Activated CD8-positive, alpha-beta memory T cell treated with anti-CD3 and anti-CD28 coated beads for 24 hours (primary cell): ENCODE data around the gene PGAM1.
A peak's percentile ranks its signal among the peaks of the same experiment; 100 is the strongest.
"Not testable (repeated sequence)": the region's sequence is repeated elsewhere in the genome, so short reads cannot be mapped to it uniquely, and the experiment has no call there.

Source experiments
- DNase-seq: peaks from one replicate; pipeline ENCODE4 v3.0.0-alpha.2; 2020

The PGAM1 gene

DNA sequence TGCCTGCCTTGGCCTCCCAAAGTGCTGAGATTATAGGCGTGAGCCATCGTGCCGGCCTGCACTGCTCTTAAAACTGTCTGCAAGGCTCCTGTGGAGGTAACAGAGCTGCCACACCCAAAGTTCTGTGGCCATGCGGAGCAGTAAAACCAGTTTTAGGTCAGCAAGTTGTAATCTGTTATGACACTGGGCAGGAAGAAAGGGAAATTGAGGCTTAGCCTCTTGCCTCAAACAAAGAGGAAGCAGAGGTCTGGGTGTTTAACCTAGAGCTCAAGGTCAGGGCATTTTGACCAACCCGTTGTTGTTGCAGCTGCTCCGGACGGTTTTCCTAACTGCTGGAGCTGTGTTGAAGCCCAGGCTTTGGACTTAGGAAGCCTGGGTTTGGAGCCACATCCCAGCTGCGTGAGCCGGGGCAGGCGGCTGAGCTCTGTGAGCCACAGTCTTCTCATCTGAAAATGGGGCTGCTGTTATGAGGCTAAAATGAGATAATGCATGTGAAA, 17.4 kb upstream of the PGAM1 start:
- DNase-seq, result no peak

DNA sequence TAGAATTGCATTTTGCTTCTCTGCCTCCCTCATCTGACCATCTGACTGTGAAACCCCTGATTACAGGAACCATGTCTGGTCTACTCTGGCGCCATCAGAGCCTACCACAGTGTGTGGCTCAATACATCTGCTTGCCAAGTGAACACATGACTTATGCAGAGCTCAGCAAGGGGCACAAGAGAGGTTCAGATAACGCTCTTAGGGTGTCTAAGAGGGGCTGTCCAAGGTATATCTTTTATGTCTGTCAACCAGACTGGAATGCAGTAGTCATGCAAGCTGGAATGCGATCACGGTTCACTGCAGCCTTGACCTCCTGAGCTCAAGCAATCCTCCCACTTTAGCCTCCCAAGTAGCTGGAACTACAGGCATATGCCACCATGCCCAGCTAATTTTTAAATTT, 14.6 kb upstream of the PGAM1 start:
- no peak for DNase-seq

DNA sequence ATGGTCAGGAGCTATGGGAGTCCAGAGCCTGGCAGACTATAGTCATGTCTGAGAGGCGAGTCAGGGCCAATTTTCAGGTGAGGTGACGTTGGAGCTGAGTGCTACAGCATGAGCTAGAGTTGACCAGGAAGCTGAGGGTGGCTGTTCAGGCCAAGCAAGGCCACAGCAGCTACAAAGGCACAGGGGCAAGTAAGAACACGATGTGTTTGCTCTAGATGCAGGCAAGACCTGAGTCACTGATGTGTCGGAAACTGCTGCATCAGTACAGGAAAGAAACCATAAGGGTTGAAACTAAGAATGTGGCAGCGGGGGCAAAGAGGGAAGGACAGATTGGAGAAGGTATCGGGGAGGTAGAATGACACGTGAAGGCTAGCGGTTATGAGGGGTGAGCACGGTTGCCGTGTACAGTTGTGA, 13.1 kb upstream of the PGAM1 start:
- DNase-seq, result peak; percentile 78

DNA sequence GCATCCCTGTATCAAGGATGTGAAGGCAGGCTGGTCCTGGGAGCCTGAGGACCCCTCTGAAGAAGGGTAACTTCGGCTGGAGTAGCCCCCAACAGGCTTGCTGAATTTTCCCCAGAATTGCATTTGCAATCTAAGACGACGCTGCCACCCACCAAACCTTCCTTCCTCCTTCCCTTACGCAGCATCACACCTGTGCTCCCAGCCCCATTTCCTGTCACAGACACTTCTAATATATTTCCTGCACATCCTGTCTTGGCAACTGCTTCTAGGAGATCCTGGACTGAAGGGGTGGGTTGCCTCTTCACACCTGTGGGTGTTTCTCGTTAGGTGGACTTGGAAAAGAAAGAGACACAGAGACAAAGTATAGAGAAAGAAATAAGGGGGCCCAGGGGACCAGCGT, 9.4 kb upstream of the PGAM1 start:
- no peak for DNase-seq

DNA sequence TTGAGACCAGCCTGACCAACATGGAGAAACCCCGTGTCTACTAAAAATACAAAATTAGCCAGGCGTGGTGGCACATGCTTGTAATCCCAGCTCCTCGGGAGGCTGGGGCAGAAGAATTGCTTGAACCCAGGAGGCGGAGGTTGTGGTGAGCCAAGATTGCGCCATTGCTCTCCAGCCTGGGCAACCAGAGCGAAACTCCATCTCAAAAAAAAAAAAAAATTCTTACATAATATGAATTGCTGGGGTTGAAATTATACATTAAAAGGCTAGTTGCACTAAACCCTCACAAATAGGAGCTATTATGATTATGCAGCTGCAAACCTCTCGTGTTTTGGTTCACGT, 2.3 kb upstream of the PGAM1 start:
- DNase-seq, result not testable (repeated sequence)

DNA sequence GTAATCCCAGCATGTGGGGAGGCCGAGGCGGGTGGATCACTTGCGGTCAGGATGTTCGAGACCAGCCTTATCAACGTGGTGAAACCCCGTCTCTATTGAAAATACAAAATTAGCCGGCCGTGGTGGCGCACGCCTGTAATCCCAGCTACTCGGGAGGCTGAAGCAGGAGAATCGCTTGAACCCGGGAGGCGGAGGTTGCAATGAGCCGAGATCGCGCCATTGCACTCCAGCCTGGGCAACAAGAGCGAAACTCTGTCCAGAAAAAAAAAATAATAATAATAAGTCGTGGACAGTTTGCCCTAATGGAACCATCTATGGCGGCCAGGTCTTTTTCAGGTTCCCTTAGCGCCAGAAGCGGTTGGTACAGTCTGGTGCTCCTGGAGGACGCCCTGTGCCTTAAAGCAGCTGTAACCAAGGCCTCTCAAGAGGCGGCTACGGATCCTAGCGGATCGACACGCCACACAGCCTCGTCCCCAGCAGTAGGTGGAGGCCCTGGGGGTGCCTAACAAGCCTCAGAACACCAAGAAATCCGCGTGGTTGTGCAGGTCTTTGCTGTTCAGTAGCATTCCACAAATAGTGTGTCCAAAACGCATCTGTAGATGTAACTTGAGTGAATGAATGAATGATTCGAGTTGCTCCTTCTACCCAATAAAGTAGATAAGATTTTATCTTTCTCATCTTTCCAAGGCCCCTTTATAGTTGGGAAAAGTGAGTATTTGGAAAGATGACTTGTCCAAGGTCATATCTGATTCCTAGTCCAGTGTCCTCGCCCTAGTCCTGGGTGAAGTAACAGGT, 982 bp downstream of the PGAM1 start:
- peak; percentile 68 for DNase-seq

DNA sequence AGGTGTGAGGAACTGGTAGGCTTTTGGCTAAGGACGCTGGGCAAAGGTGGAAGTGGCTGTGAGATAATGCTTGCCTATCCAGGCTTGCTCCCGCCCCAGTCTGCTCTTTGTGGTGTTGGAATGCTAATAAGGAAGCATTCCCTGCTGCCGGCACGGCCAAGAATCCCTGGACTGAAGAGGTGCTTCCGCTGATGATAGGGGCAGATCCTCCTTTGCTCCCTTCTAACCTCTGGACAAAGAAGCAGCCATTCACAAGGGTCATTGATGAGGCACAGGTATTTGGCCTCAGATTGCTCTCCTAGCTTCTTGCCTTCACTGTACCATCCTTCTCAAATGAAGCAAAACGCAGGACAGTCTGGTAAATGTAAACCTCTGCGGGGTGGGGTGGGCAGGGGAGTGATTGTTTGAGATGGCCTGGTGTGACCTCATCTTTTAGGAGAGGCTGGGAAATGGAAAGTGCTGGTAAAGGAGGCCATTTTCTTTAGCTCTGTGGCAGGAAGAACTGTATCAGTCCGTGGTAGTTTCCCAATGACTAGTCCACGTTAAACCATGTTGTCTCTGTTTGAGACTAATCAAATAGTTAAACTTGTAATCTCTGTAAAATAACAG, 1.7 kb downstream of the PGAM1 start:
- DNase-seq, result no peak

DNA sequence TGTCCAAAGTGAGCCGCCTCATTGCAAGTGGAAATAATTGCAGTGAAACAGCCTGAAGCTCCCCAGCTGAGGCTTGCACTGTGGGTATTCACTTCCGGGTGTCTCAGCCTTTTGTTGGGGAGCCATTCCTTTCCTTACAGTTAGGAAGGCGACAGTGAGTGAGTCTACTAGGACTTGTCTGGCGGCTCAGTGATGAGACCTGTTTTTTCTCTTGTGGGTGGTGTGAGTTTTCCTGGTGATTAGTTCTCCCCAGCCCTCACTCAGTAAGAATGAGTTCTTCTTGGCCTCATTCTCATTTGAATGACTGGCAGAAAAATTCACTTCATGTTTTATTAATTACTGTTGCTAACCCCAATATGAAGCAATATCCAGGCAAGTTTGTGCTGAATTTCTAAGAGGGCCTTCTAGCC, 2.6 kb downstream of the PGAM1 start:
- no peak for DNase-seq

DNA sequence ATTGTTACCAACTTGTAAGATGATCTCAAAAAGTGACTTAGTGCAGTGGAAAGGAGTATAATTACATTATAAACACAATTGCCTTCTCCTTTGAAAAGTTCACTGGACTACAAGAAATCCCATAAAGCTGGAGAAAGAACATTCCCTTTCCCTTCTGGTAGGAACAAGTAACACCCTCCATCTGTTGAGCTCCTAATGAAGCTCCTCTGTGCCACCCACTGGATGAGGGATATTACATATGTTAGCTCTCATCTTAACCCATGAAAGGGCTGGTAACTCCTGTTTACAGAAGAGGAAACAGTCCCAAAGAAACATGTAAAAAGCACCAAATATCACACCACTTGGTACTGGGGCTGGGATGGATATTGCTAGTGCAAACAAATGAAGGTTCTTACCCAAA, 8.1 kb downstream of the PGAM1 start:
- no peak for DNase-seq

DNA sequence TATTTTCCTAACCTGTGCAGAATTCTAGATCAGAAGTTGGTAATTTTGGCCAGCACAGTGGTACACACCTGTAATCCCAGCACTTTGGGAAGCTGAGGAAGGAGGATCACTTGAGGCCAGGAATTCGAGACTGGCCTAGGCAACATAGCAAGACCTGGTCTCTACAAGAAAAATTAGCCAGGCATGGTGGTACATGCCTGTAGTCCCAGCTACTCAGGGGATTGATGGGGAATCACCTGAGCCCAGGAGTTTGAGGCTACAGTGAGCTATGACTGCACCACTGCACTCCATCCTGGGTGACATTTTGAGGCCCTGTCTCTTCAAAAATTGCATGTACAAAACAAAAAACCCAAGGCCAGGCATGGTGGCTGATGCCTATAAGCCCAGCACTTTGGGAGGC, 8.6 kb downstream of the PGAM1 start:
- no peak for DNase-seq

DNA sequence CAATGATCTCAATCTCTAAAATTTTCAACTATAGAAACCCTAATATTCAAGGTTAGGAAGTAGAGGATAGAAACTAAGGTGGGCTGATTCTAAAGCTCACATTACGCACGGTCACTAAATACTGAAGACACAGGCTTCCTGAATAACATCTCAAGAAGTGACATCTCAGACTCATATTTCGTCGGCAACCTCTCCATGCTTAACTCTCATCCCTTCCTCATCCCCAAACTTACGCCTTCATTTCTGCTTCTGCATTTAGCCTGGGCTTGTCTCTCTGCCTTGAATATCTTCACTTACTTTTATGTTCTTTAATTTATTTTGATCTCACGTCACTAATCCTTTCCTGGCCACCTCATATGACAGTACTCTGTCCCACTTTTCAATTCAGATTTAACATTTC, 9.2 kb downstream of the PGAM1 start:
- DNase-seq, result no peak

DNA sequence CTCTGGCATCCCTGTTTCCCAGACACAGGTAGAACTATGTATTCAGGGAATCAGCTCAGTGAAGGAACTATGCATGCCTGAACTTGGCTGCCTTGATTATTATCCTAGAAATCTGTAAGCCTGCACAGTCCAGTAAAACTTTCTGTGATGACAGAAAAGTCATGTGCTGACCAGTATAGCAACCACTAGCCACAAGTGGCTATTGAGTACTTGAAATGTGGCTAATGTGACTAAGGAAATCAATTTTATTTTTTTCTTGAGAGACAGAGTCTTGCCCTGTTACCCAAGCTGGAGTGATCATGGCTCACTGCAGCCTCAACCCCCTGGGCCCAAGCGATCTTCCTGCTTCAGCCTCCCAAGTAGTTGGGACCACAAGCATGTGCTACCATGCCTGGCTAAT, 16.3 kb downstream of the PGAM1 start:
- DNase-seq, result no peak

DNA sequence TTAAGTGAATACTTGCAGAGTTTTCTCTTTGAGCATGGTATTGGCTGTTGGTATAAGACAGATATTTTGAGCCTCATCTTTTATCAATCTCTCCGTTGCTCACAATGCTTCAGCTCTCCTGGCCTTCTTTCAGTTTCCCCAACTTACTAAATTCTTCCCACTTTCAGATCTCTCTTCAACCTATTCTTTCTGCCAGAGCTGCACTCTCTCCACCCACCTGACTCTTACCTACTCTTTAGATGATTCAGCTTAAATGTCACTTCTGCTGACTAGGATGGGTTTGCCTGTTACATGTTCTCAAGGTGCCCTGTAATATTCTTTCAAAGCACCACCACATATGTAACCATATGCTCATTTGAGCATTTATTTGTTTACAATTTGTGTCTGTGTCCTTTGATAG, 18.2 kb downstream of the PGAM1 start:
- DNase-seq, result no peak

DNA sequence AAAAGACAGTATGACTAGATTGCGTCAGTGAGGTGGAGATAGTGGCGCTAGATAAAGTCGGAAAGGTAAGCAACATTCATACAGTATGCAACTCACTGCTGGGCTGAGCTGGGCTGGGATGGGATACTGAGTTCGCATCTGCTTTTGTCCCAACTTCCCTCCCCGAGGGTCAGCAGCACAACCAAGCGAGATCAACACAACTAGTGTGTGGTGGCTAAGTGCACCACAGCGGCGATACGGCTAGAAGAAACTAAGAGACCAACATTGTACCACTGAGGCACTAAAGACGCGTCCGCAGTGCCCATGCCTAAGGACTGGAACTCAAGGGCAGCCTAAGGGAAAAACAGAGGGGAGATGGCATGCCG, 19.3 kb downstream of the PGAM1 start:
- no peak for DNase-seq

DNA sequence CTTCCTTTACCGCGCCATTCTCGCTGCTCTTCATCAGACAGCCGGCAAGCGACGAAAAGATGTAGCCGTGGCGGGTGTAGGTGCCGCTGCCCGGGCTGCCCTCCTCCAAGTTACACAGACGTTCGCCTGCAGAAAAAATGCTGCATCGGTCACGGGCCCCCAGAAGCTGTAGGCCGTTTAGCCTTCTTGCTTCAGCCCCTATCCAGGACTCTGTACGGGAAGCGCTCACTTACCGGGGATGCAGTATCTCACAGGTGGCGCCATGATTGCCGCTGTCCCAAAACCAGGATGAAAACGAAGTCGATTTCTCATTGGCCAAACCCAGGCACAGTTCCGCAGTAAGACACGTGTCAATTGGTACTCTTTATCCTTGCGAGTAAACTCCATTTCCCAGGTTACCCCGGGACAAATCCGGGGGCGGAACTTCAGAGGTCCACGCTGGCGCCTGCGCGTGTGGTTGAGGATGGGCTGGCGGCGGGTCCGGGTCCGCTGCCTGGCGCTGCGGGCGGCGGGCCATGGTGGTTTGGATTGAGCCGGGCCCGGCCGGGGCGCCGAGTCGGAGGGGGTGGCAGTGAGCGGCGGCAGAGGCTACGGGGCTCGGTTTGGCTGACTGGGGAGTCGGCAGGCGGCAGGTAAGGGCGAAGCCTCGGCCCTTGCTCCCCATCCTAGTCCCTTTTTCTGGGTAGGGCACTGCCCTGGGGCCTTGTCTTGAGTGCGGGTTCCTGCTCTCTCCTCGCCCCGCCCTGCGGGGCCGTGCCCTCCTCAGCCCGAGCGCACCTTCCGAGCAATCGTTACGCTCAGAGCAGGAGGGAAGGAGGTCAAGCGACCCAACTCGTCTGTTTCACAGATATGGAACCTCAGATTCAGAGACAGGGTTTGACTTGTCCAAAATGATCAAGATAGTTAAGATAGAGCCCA, 20.0 kb downstream of the PGAM1 start, which contains the start of the genes EXOSC1 and ZDHHC16:
TSS of gene EXOSC1 (minus strand) at position 285 of the 918 bp plus-strand sequence. CDS start at position 264, 21 bp downstream.
TSS of gene ZDHHC16 (plus strand) at position 454 of the 918 bp plus-strand sequence. CDS start 5,501 bp downstream, outside the sequence.
- peak; percentile 93 for DNase-seq

DNA sequence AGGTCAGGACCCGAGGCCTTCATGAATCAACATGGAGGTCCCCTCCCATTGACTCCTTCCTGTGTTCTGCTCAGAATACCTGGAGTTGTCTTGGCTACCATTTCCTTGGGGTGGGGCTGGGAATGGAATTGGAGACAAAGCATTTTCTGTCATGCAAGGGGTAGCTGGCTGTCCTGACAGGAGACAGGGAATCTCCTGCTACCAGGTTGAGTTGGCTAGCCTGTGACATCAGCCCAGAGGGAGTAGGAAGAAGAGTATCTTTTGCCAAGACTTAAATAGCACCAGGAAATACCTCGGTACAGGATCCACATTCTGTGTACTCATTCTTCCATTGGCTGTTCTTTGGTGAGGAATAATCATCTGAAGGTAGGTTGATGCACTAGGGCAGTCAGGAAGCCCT, 24.8 kb downstream of the PGAM1 start:
- no peak for DNase-seq

DNA sequence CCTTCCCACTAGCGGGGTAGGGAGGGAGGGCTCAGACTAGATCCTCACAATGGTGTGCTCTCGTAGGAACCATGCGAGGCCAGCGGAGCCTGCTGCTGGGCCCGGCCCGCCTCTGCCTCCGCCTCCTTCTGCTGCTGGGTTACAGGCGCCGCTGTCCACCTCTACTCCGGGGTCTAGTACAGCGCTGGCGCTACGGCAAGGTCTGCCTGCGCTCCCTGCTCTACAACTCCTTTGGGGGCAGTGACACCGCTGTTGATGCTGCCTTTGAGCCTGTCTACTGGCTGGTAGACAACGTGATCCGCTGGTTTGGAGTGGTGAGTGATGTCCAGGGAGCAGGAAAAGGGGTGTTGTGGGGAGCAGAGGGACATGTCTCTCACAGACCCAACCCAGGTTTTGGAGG, 25.6 kb downstream of the PGAM1 start:
- DNase-seq, result no peak

DNA sequence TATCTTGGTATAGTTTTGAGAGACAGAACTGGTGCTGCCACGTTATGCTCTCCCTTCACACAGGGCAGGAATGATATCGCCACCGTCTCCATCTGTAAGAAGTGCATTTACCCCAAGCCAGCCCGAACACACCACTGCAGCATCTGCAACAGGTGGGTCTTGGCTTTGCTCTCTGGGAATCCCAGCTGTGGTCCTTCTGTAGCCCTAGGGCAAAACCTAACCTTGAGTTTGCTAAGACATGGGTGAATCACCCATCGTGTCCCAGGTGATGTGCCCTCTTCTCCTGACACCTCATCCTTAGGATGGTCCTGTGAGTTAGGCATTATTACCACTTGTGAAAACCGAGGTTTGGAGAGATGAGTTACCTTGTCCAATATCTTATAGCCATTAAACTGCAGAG, 26.4 kb downstream of the PGAM1 start:
- DNase-seq, result no peak

DNA sequence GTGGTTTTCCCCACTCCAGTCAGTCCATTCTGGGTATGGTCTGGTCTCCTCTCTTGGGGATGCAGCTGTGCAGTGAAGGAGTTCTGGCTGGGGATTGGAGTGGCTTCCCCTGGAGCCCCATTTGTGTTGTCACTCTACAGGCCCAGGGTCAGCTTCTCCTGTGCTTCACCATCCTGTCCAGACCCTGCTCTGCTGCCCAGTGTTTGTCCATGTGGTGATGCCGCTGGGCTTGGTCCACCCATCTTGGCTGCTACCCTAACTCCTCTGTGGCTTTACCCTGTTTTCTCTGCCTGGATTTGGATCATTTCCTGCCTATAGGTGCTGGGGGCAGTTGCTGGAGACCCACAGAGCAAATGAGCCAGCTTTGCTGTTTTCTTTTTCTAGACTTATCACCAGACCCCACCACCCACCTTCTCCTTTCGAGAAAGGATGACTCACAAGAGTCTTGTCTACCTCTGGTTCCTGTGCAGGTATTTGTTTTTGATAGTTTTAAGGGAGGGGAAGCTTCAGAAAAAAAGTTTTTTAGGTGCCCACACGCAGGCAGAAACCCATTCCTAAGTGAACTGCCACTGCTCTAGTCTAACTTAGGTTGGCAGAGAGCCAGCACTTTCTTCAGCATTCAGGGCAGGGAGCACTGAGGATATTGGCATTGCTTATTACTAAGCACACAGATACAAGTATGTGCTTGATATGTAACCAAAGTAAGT, 28.5 kb downstream of the PGAM1 start:
- peak; percentile 70 for DNase-seq

DNA sequence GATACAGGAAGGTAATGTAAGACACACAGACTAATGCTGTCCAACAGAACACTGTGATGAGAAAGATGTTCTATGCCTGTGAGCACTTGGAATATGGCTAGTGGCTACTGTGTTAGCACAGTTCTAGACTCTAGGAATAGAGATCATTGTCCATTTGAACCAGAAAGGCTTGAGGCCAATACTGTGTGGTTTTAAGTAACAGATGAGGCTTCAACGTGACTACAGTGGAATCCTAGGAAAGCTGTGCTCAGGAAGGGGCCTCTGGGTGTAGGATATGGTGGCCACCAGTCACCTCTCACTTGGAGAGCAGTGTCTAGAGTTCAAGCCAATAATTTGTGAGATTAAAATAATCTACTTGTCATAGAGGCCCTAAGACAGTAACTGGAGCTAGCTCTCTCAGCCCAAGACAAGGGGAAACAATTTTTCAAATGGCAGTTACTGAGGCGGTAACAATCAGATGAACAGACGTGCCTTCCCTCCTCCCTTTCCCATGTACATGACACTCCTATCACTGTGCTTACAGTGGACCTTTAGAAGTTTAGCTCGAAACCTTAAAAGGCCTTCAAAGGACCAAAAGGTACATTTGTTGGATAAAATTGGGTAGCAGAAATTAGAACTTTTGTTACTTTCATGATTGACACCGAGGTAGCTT, 30.2 kb downstream of the PGAM1 start:
- DNase-seq, result no peak

DNA sequence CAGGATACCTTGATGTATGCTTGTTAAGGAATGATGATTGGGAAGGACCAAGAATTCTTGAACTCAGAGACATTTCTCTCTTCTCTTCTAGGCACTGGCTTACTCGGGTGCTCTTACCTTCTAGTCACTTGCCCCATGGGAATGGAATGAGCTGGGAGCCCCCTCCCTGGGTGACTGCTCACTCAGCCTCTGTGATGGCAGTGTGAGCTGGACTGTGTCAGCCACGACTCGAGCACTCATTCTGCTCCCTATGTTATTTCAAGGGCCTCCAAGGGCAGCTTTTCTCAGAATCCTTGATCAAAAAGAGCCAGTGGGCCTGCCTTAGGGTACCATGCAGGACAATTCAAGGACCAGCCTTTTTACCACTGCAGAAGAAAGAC, 30.7 kb downstream of the PGAM1 start:
- DNase-seq, result no peak

DNA sequence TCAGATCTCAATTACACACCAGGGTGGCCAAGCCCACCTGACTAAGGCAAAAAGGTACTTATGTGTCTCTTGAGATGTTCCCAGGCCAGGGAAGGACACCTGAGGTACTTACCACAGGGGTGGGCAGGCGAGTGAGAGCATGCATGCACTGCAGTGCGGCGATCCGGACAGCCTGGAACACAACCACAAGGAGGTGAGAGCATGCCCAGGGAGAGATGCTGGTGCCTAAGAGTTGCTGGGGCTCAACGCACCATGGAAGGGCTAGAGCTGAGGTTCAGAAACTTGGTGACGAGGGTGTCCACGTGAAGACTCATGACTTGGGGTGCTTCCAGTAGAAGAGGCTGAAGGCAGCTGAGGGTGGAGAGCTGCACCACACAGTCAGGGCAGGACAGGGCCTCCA, 33.1 kb downstream of the PGAM1 start:
- DNase-seq, result no peak
